Glutamatergic neuron (in vitro differentiated cells): Measurements from ENCODE around the gene CCDC187. TPM values are rescaled to one million over a fixed set of nuclear protein-coding genes. Genes with fewer than 3 reads are reported as not detected.

Source experiments
- DNase-seq: peaks from one replicate; pipeline ENCODE4 v3.0.0; 2022
- H3K27ac Mint-ChIP-seq: one replicate; pipeline ENCODE4 v1.8.0; 2020; ENCODE audit warnings: mild to moderate bottlenecking, mixed read lengths, inconsistent platforms; ENCODE audit not compliant: unreplicated experiment
- H3K27me3 Mint-ChIP-seq: one replicate; pipeline ENCODE4 v1.8.0; 2020; ENCODE audit warnings: mild to moderate bottlenecking, moderate library complexity, mixed read lengths, inconsistent platforms; ENCODE audit not compliant: unreplicated experiment
- H3K36me3 Mint-ChIP-seq: one replicate; pipeline ENCODE4 v1.8.0; 2020; ENCODE audit warnings: mild to moderate bottlenecking, mixed read lengths, inconsistent platforms; ENCODE audit not compliant: unreplicated experiment
- H3K4me1 Mint-ChIP-seq: one replicate; pipeline ENCODE4 v1.8.0; 2020; ENCODE audit warnings: mild to moderate bottlenecking, low read depth, mixed read lengths, inconsistent platforms; ENCODE audit not compliant: unreplicated experiment
- H3K4me3 Mint-ChIP-seq: one replicate; pipeline ENCODE4 v1.8.0; 2020; ENCODE audit warnings: mild to moderate bottlenecking, mixed read lengths, inconsistent platforms; ENCODE audit not compliant: unreplicated experiment
- H3K9me3 Mint-ChIP-seq: one replicate; pipeline ENCODE4 v1.8.0; 2020; ENCODE audit warnings: mild to moderate bottlenecking, moderate library complexity, mixed read lengths, inconsistent platforms; ENCODE audit not compliant: unreplicated experiment
- CTCF ChIP-seq: fragments of 200-600 bp; sonication (generic); IDR thresholded peaks from one replicate; pipeline ENCODE4 v1.5.0; 2021; ENCODE audit not compliant: partially characterized antibody, unreplicated experiment
- total RNA-seq: library from RNA; stranded (reverse); fragmentation: NEBNext Ultra II Directional; extraction: Animal tissue kit (Norgen Biotek cat#: 25700); gene quantifications from one replicate; pipeline ENCODE4 v1.2.1, GENCODE V29; 2021; ENCODE audit not compliant: unreplicated experiment

CCDC187 gene
- total RNA-seq, 1 donor from 2014 or later = 15.8 TPM

- no peak overlapping the region for H3K4me3 Mint-ChIP-seq
- H3K27me3 Mint-ChIP-seq = peaks cover 2% of the 10 kb centered on the region
- peak overlapping the region; percentile 24 for H3K27ac Mint-ChIP-seq
- no peak for TF ChIP-seq CTCF
- no peaks in the 10 kb centered on the region for H3K36me3 Mint-ChIP-seq
- no peak for DNase-seq
- H3K4me1 Mint-ChIP-seq = peaks cover 17% of the 10 kb centered on the region
- peaks cover 3% of the 10 kb centered on the region for H3K9me3 Mint-ChIP-seq
Measured at GRCh38 chr9:136258299-136258625, 45.6 kb downstream of the CCDC187 start.

GRCh38 chr9:136257381-136258298 lies 46.3 kb downstream of the CCDC187 start:
- Mint-ChIP-seq H3K4me3 (no peak overlapping the region), H3K4me1 (peaks cover 17% of the 10 kb centered on the region), H3K27me3 (peaks cover 2% of the 10 kb centered on the region), H3K27ac (no peak overlapping the region), H3K36me3 (no peaks in the 10 kb centered on the region), H3K9me3 (peaks cover 3% of the 10 kb centered on the region)
- no peak for TF ChIP-seq CTCF
- DNase-seq = no peak

- peak; percentile 48 for DNase-seq
- Mint-ChIP-seq H3K27ac (no peak overlapping the region), H3K9me3 (peaks cover 2% of the 10 kb centered on the region), H3K27me3 (peaks cover 5% of the 10 kb centered on the region), H3K36me3 (no peaks in the 10 kb centered on the region), H3K4me1 (peaks cover 15% of the 10 kb centered on the region), H3K4me3 (no peak overlapping the region)
- no peak for TF ChIP-seq CTCF
Measured at GRCh38 chr9:136255896-136256890, 47.7 kb downstream of the CCDC187 start.

- peaks cover 3% of the 10 kb centered on the region for H3K27me3 Mint-ChIP-seq
- no peaks in the 10 kb centered on the region for H3K36me3 Mint-ChIP-seq
- H3K4me3 Mint-ChIP-seq = no peak overlapping the region
- no peak overlapping the region for H3K27ac Mint-ChIP-seq
- peaks cover 10% of the 10 kb centered on the region for H3K4me1 Mint-ChIP-seq
- no peak for TF ChIP-seq CTCF
- no peak for DNase-seq
- H3K9me3 Mint-ChIP-seq = peaks cover 1% of the 10 kb centered on the region
Measured at GRCh38 chr9:136255166-136255538, 48.7 kb downstream of the CCDC187 start.
